ENCODE data around the gene S100A7A. TPM values are rescaled to one million over a fixed set of nuclear protein-coding genes. Genes with fewer than 3 reads are reported as not detected.
A peak's percentile ranks its signal among the peaks of the same experiment; 100 is the strongest.

Gene S100A7A
- total and polyA plus RNA-seq, 4 donors: not detected

- Histone ChIP-seq H3K27ac (ENCODE audit: low read depth in 1 of 2, low read length in 2 of 2) (no peak overlapping the region), H3K4me1 (ENCODE audit: control insufficient read depth in 4 of 4, insufficient read depth in 4 of 4, low read length in 3 of 4) (no peaks in the 10 kb centered on the region), H3K36me3 (ENCODE audit: control insufficient read depth in 4 of 4, insufficient read depth in 3 of 4, low read depth in 1 of 4, low read length in 3 of 4) (no peaks in the 10 kb centered on the region), H3K9ac (ENCODE audit: low read depth in 1 of 2, low read length in 2 of 2) (no peak overlapping the region), H3K9me3 (ENCODE audit: control insufficient read depth in 4 of 4, low read length in 3 of 4) (no peaks in the 10 kb centered on the region), H3K27me3 (ENCODE audit: control insufficient read depth in 4 of 4, insufficient read depth in 4 of 4, low read length in 3 of 4) (peaks cover 0 to 5% (median 0%) of the 10 kb centered on the region in 4 donors), H3K4me3 (ENCODE audit: low read depth in 1 of 3, low read length in 3 of 3) (no peak overlapping the region)
- no peak for DNase-seq (ENCODE audit: low spot score)
- 75% methylated on average over 6 of the region's 6 CpGs for WGBS
- TF ChIP-seq RXRA (IDR thresholded peaks at IDR 0.05) (no peak), GABPA (IDR thresholded peaks at IDR 0.05 in 1 of 2, conservative IDR thresholded peaks at IDR 0.05 in 1 of 2) (no peak), RAD21 (IDR thresholded peaks at IDR 0.05) (no peak), FOXA1 (IDR thresholded peaks at IDR 0.05) (no peak), HNF4A (conservative IDR thresholded peaks at IDR 0.05) (no peak), YY1 (IDR thresholded peaks at IDR 0.05) (no peak), SP1 (IDR thresholded peaks at IDR 0.05) (no peak), EGR1 (IDR thresholded peaks at IDR 0.05; ENCODE audit: low read depth in 2 of 2) (no peak), NR2F2 (IDR thresholded peaks at IDR 0.05) (no peak), HNF4G (IDR thresholded peaks at IDR 0.05) (no peak)
- TF ChIP-seq, protein P1, sequence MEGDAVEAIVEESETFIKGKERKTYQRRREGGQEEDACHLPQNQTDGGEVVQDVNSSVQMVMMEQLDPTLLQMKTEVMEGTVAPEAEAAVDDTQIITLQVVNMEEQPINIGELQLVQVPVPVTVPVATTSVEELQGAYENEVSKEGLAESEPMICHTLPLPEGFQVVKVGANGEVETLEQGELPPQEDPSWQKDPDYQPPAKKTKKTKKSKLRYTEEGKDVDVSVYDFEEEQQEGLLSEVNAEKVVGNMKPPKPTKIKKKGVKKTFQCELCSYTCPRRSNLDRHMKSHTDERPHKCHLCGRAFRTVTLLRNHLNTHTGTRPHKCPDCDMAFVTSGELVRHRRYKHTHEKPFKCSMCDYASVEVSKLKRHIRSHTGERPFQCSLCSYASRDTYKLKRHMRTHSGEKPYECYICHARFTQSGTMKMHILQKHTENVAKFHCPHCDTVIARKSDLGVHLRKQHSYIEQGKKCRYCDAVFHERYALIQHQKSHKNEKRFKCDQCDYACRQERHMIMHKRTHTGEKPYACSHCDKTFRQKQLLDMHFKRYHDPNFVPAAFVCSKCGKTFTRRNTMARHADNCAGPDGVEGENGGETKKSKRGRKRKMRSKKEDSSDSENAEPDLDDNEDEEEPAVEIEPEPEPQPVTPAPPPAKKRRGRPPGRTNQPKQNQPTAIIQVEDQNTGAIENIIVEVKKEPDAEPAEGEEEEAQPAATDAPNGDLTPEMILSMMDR (IDR thresholded peaks at IDR 0.05; ENCODE audit: low read depth, low read length, missing input control): no peak
- TF ChIP-seq, protein P2, sequence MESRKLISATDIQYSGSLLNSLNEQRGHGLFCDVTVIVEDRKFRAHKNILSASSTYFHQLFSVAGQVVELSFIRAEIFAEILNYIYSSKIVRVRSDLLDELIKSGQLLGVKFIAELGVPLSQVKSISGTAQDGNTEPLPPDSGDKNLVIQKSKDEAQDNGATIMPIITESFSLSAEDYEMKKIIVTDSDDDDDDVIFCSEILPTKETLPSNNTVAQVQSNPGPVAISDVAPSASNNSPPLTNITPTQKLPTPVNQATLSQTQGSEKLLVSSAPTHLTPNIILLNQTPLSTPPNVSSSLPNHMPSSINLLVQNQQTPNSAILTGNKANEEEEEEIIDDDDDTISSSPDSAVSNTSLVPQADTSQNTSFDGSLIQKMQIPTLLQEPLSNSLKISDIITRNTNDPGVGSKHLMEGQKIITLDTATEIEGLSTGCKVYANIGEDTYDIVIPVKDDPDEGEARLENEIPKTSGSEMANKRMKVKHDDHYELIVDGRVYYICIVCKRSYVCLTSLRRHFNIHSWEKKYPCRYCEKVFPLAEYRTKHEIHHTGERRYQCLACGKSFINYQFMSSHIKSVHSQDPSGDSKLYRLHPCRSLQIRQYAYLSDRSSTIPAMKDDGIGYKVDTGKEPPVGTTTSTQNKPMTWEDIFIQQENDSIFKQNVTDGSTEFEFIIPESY (IDR thresholded peaks at IDR 0.05): no peak
- TF ChIP-seq, protein P3, sequence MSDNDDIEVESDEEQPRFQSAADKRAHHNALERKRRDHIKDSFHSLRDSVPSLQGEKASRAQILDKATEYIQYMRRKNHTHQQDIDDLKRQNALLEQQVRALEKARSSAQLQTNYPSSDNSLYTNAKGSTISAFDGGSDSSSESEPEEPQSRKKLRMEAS (IDR thresholded peaks at IDR 0.05): no peak
Observed at GRCh38 chr1:153395776-153396175, 20.5 kb upstream of the S100A7A start.

DNA sequence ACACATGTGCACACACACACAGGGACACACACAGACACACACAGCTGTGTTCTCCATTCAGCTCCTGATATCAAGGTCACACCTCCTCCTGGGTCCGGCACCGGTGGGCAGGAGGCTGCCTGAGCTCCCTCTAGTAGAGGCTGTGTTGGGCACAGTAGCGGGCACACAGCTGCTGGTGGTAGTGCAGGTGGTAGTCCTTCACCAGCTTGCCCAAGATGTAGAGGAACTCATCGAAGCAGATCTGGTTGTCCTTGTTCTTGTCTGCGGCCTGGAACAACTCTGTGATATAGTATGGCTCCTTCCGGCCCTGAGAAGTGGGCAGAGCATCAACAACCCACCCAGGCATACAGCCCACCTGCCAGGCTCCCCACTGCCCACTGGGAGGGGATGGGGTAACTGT is 19.9 kb upstream of the S100A7A start:
- Histone ChIP-seq H3K9ac (ENCODE audit: low read depth in 1 of 2, low read length in 2 of 2) (peak overlapping the region in 1 of 2 donors; percentile 37), H3K4me1 (ENCODE audit: control insufficient read depth in 4 of 4, insufficient read depth in 4 of 4, low read length in 3 of 4) (no peaks in the 10 kb centered on the region), H3K27me3 (ENCODE audit: control insufficient read depth in 4 of 4, insufficient read depth in 4 of 4, low read length in 3 of 4) (peaks cover 0 to 5% (median 0%) of the 10 kb centered on the region in 4 donors), H3K4me3 (ENCODE audit: low read depth in 1 of 3, low read length in 3 of 3) (no peak overlapping the region), H3K9me3 (ENCODE audit: control insufficient read depth in 4 of 4, low read length in 3 of 4) (no peaks in the 10 kb centered on the region), H3K36me3 (ENCODE audit: control insufficient read depth in 4 of 4, insufficient read depth in 3 of 4, low read depth in 1 of 4, low read length in 3 of 4) (no peaks in the 10 kb centered on the region), H3K27ac (ENCODE audit: low read depth in 1 of 2, low read length in 2 of 2) (no peak overlapping the region)
- 75% methylated on average over 6 of the region's 6 CpGs for WGBS
- peak; percentile 14 for DNase-seq (ENCODE audit: low spot score)
- TF ChIP-seq, protein P1 (IDR thresholded peaks at IDR 0.05; ENCODE audit: low read depth, low read length, missing input control): no peak
- no peak for TF ChIP-seq SP1 (IDR thresholded peaks at IDR 0.05)
- TF ChIP-seq RXRA (IDR thresholded peaks at IDR 0.05): no peak
- TF ChIP-seq HNF4G (IDR thresholded peaks at IDR 0.05): no peak
- TF ChIP-seq RAD21 (IDR thresholded peaks at IDR 0.05): no peak
- no peak for TF ChIP-seq EGR1 (IDR thresholded peaks at IDR 0.05; ENCODE audit: low read depth in 2 of 2)
- TF ChIP-seq FOXA2 (IDR thresholded peaks at IDR 0.05): no peak
- no peak for TF ChIP-seq NR2F2 (IDR thresholded peaks at IDR 0.05)
- TF ChIP-seq, protein P4, sequence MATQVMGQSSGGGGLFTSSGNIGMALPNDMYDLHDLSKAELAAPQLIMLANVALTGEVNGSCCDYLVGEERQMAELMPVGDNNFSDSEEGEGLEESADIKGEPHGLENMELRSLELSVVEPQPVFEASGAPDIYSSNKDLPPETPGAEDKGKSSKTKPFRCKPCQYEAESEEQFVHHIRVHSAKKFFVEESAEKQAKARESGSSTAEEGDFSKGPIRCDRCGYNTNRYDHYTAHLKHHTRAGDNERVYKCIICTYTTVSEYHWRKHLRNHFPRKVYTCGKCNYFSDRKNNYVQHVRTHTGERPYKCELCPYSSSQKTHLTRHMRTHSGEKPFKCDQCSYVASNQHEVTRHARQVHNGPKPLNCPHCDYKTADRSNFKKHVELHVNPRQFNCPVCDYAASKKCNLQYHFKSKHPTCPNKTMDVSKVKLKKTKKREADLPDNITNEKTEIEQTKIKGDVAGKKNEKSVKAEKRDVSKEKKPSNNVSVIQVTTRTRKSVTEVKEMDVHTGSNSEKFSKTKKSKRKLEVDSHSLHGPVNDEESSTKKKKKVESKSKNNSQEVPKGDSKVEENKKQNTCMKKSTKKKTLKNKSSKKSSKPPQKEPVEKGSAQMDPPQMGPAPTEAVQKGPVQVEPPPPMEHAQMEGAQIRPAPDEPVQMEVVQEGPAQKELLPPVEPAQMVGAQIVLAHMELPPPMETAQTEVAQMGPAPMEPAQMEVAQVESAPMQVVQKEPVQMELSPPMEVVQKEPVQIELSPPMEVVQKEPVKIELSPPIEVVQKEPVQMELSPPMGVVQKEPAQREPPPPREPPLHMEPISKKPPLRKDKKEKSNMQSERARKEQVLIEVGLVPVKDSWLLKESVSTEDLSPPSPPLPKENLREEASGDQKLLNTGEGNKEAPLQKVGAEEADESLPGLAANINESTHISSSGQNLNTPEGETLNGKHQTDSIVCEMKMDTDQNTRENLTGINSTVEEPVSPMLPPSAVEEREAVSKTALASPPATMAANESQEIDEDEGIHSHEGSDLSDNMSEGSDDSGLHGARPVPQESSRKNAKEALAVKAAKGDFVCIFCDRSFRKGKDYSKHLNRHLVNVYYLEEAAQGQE (IDR thresholded peaks at IDR 0.05): no peak
- no peak for TF ChIP-seq YY1 (IDR thresholded peaks at IDR 0.05)
- no peak for TF ChIP-seq HNF4A (conservative IDR thresholded peaks at IDR 0.05)
- TF ChIP-seq FOXA1 (IDR thresholded peaks at IDR 0.05): no peak
